ENCODE measurements around the gene IMMP2L.

DNA sequence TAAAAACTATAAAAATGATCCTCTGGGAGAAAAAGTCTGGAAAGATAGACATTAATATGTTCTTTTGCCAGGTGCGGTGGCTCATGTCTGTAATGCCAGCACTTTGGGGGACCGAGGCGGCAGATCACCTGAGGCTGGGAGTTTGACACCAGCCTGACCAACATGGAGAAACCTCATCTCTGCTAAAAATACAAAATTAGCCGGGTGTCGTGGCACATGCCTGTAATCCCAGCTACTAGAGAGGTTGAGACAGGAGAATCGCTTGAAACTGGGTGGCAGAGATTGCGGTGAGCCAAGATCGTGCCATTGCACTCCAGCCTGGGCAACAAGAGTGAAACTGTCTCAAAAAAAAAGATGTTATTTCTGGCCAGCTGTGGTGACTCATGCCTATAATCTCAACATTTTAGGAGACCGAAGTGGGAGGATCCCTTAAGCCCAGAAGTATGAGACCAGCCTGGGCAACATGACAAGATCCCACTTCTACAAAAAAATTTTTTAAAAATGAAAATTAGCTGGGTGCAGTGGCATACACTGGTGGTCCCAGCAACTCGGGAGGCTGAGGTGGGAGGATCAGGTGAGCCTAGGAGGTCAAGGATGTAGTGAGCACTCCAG, 573.3 kb downstream of the IMMP2L start:
- no peak for TF ChIP-seq CHD2 (IDR thresholded peaks at IDR 0.05; ENCODE audit: low read length, partially characterized antibody)
- TF ChIP-seq TAF1 (IDR thresholded peaks at IDR 0.05; ENCODE audit: borderline replicate concordance, low read depth, low read length): no peak
- TF ChIP-seq, protein P1, sequence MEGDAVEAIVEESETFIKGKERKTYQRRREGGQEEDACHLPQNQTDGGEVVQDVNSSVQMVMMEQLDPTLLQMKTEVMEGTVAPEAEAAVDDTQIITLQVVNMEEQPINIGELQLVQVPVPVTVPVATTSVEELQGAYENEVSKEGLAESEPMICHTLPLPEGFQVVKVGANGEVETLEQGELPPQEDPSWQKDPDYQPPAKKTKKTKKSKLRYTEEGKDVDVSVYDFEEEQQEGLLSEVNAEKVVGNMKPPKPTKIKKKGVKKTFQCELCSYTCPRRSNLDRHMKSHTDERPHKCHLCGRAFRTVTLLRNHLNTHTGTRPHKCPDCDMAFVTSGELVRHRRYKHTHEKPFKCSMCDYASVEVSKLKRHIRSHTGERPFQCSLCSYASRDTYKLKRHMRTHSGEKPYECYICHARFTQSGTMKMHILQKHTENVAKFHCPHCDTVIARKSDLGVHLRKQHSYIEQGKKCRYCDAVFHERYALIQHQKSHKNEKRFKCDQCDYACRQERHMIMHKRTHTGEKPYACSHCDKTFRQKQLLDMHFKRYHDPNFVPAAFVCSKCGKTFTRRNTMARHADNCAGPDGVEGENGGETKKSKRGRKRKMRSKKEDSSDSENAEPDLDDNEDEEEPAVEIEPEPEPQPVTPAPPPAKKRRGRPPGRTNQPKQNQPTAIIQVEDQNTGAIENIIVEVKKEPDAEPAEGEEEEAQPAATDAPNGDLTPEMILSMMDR (IDR thresholded peaks at IDR 0.05): no peak
- no peak for TF ChIP-seq SIN3A (IDR thresholded peaks at IDR 0.05; ENCODE audit: borderline replicate concordance, low read depth, low read length)
- TF ChIP-seq EP300 (IDR thresholded peaks at IDR 0.05; ENCODE audit: borderline replicate concordance in 1 of 2, low read depth in 1 of 2, low read length in 1 of 2): no peak
- TF ChIP-seq EZH2phosphoT487 (IDR thresholded peaks at IDR 0.05; ENCODE audit: borderline replicate concordance, low read depth): no peak
- no peak for TF ChIP-seq RAD21 (IDR thresholded peaks at IDR 0.05; ENCODE audit: low read length)
- TF ChIP-seq, protein P2, sequence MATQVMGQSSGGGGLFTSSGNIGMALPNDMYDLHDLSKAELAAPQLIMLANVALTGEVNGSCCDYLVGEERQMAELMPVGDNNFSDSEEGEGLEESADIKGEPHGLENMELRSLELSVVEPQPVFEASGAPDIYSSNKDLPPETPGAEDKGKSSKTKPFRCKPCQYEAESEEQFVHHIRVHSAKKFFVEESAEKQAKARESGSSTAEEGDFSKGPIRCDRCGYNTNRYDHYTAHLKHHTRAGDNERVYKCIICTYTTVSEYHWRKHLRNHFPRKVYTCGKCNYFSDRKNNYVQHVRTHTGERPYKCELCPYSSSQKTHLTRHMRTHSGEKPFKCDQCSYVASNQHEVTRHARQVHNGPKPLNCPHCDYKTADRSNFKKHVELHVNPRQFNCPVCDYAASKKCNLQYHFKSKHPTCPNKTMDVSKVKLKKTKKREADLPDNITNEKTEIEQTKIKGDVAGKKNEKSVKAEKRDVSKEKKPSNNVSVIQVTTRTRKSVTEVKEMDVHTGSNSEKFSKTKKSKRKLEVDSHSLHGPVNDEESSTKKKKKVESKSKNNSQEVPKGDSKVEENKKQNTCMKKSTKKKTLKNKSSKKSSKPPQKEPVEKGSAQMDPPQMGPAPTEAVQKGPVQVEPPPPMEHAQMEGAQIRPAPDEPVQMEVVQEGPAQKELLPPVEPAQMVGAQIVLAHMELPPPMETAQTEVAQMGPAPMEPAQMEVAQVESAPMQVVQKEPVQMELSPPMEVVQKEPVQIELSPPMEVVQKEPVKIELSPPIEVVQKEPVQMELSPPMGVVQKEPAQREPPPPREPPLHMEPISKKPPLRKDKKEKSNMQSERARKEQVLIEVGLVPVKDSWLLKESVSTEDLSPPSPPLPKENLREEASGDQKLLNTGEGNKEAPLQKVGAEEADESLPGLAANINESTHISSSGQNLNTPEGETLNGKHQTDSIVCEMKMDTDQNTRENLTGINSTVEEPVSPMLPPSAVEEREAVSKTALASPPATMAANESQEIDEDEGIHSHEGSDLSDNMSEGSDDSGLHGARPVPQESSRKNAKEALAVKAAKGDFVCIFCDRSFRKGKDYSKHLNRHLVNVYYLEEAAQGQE (IDR thresholded peaks at IDR 0.05; ENCODE audit: low read depth, low read length): no peak
- no peak for TF ChIP-seq JUND (IDR thresholded peaks at IDR 0.05)

All from SK-N-SH (cell line).